Neural cell (in vitro differentiated cells): ENCODE data around the gene SUFU.

Experiments used
- EP300 ChIP-seq: fragments of 450-650 bp; conservative IDR thresholded peaks from 2 replicates; pipeline ENCODE4 v1.6.1; 2014; ENCODE audit warnings: antibody characterized with exemption, mild to moderate bottlenecking, moderate library complexity; ENCODE audit not compliant: poor library complexity, severe bottlenecking
- EZH2 ChIP-seq: fragments of 200-600, 300-800 bp; shearing (Covaris generic), sonication (generic); IDR thresholded peaks from 2 replicates; pipeline ENCODE4 v1.6.1; 2014; ENCODE audit warnings: antibody characterized with exemption, low read length, borderline replicate concordance, mild to moderate bottlenecking; ENCODE audit not compliant: insufficient read depth, poor library complexity, severe bottlenecking
- MXI1 ChIP-seq: fragments of 450-650 bp; conservative IDR thresholded peaks from 2 replicates; pipeline ENCODE4 v1.6.1; 2014; ENCODE audit warnings: antibody characterized with exemption, mild to moderate bottlenecking; ENCODE audit not compliant: poor library complexity, severe bottlenecking
- POLR2AphosphoS5 ChIP-seq: IDR thresholded peaks from 2 replicates; pipeline ENCODE4 v1.6.1; 2012
- RAD21 ChIP-seq: fragments of 450-650 bp; conservative IDR thresholded peaks from 2 replicates; pipeline ENCODE4 v1.6.1; 2014; ENCODE audit warnings: antibody characterized with exemption, mild to moderate bottlenecking, moderate library complexity
- SMC3 ChIP-seq: fragments of 450-650 bp; conservative IDR thresholded peaks from 2 replicates; pipeline ENCODE4 v1.6.1; 2014; ENCODE audit warnings: antibody characterized with exemption, mild to moderate bottlenecking, moderate library complexity; ENCODE audit not compliant: poor library complexity
- TAF1 ChIP-seq: IDR thresholded peaks from 2 replicates; pipeline ENCODE4 v1.6.1; 2012; ENCODE audit warnings: low read depth
- TF ChIP-seq, protein P1 (sequence below): fragments of 450-650 bp; IDR thresholded peaks from 2 replicates; pipeline ENCODE4 v1.5.1; 2014; ENCODE audit warnings: antibody characterized with exemption, mild to moderate bottlenecking, moderate library complexity; ENCODE audit not compliant: poor library complexity, severe bottlenecking
- TF ChIP-seq, protein P2 (sequence below): IDR thresholded peaks from 2 replicates; pipeline ENCODE4 v1.6.1; 2012; ENCODE audit warnings: borderline replicate concordance

DNA sequence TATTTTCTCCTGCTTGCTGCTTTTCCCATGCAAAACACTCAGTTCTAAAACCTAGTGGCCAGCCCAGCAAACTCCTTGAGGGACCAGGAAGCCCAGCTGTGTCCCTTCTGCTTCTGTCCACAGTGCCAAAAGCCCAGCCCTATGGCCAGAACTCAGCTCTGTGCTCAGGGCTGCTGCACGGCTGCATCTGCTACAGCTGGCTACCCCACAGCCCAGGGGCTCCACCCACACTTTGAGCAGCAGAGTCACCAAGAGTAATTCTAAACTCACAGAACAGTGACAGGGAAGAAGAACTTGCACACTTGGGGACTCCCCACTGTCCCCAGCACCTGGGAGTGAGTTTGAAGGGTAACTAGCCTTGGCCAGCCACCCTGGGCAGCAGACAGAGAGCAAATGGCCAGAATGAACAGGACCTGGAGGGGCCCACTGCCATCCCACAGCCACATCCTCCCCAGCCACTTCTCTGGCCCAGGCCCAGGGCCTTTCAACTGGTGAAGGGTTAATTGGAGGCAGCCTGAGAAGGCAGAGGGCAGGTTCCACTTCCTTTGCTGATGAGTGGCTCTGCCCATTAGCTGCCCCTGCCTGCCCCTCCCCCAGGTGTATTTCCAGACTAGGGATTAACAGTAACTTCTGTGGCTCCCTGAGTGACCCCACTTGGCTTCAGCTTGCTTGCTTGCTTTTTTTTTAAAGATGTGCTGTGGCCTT lies 112.4 kb downstream of the SUFU start:
- TF ChIP-seq, protein P1, sequence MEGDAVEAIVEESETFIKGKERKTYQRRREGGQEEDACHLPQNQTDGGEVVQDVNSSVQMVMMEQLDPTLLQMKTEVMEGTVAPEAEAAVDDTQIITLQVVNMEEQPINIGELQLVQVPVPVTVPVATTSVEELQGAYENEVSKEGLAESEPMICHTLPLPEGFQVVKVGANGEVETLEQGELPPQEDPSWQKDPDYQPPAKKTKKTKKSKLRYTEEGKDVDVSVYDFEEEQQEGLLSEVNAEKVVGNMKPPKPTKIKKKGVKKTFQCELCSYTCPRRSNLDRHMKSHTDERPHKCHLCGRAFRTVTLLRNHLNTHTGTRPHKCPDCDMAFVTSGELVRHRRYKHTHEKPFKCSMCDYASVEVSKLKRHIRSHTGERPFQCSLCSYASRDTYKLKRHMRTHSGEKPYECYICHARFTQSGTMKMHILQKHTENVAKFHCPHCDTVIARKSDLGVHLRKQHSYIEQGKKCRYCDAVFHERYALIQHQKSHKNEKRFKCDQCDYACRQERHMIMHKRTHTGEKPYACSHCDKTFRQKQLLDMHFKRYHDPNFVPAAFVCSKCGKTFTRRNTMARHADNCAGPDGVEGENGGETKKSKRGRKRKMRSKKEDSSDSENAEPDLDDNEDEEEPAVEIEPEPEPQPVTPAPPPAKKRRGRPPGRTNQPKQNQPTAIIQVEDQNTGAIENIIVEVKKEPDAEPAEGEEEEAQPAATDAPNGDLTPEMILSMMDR, result no peak
- no peak for TF ChIP-seq POLR2AphosphoS5
- no peak for TF ChIP-seq EZH2
- no peak for TF ChIP-seq SMC3
- TF ChIP-seq TAF1, result no peak
- no peak for TF ChIP-seq RAD21
- no peak for TF ChIP-seq MXI1
- TF ChIP-seq EP300, result no peak
- TF ChIP-seq, protein P2, sequence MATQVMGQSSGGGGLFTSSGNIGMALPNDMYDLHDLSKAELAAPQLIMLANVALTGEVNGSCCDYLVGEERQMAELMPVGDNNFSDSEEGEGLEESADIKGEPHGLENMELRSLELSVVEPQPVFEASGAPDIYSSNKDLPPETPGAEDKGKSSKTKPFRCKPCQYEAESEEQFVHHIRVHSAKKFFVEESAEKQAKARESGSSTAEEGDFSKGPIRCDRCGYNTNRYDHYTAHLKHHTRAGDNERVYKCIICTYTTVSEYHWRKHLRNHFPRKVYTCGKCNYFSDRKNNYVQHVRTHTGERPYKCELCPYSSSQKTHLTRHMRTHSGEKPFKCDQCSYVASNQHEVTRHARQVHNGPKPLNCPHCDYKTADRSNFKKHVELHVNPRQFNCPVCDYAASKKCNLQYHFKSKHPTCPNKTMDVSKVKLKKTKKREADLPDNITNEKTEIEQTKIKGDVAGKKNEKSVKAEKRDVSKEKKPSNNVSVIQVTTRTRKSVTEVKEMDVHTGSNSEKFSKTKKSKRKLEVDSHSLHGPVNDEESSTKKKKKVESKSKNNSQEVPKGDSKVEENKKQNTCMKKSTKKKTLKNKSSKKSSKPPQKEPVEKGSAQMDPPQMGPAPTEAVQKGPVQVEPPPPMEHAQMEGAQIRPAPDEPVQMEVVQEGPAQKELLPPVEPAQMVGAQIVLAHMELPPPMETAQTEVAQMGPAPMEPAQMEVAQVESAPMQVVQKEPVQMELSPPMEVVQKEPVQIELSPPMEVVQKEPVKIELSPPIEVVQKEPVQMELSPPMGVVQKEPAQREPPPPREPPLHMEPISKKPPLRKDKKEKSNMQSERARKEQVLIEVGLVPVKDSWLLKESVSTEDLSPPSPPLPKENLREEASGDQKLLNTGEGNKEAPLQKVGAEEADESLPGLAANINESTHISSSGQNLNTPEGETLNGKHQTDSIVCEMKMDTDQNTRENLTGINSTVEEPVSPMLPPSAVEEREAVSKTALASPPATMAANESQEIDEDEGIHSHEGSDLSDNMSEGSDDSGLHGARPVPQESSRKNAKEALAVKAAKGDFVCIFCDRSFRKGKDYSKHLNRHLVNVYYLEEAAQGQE, result no peak
